ENCODE results near the gene COTL1.

Gene COTL1

GRCh38 chr16:84547546-84548061 is 70.3 kb downstream of the COTL1 start:
- H2BK5ac ChIP-seq (ENCODE audit: low read depth, low read length, poor library complexity, severe bottlenecking), result no peak overlapping the region
- H3K27ac ChIP-seq (ENCODE audit: low read length, poor library complexity, severe bottlenecking), result no peak overlapping the region
- H4K8ac ChIP-seq (ENCODE audit: low read length), result peak overlapping the region; percentile 22
- H3K4me3 ChIP-seq (ENCODE audit: insufficient read depth in 1 of 2, low read depth in 1 of 2, low read length in 2 of 2), result no peak overlapping the region
- peak overlapping the region; percentile 26 for H2BK15ac ChIP-seq (ENCODE audit: low read depth, poor library complexity, severe bottlenecking)
- H2AFZ ChIP-seq (ENCODE audit: low read depth, low read length), result no peak overlapping the region
- 52% methylated on average over 11 of the region's 12 CpGs for WGBS
- no peak overlapping the region for H3K4me2 ChIP-seq (ENCODE audit: low read length, poor library complexity, severe bottlenecking)
- H3K4me1 ChIP-seq (ENCODE audit: control insufficient read depth, insufficient read depth, low read depth, low read length), result peaks cover 28% of the 10 kb centered on the region
- no peak for DNase-seq
- no peak overlapping the region for H2BK12ac ChIP-seq (ENCODE audit: low read length in 2 of 2)
- H3K14ac ChIP-seq (ENCODE audit: low read length in 2 of 2), result no peak overlapping the region
- H2BK120ac ChIP-seq (ENCODE audit: low read depth, low read length), result no peak overlapping the region
- no peak overlapping the region for H3K18ac ChIP-seq (ENCODE audit: low read depth in 1 of 2, low read length in 2 of 2)
- no peak overlapping the region for H3K9ac ChIP-seq (ENCODE audit: low read length)
- H3K4ac ChIP-seq (ENCODE audit: low read depth in 1 of 2, low read length in 2 of 2), result no peak overlapping the region
- H3K23ac ChIP-seq (ENCODE audit: low read length in 2 of 2), result no peak overlapping the region
- H3K9me3 ChIP-seq (ENCODE audit: control insufficient read depth, low read length), result no peaks in the 10 kb centered on the region
- H2AK5ac ChIP-seq (ENCODE audit: low read length, severe bottlenecking), result no peak overlapping the region
- no peaks in the 10 kb centered on the region for H3K36me3 ChIP-seq (ENCODE audit: control insufficient read depth in 1 of 2, insufficient read depth in 2 of 2, low read depth in 1 of 2, low read length in 2 of 2)
- H3K27me3 ChIP-seq (ENCODE audit: control insufficient read depth in 1 of 2, insufficient read depth in 1 of 2, low read length in 2 of 2), result peaks cover 0 to 14% of the 10 kb centered on the region in 2 experiments
- no peak overlapping the region for H4K91ac ChIP-seq (ENCODE audit: low read length)
- H3K79me1 ChIP-seq (replicated peaks; ENCODE audit: low read length, poor library complexity, severe bottlenecking), result no peaks in the 10 kb centered on the region

- WGBS, result 80% methylated on average over 22 of the region's 22 CpGs
- Histone ChIP-seq H2BK12ac (ENCODE audit: low read length in 2 of 2) (no peak overlapping the region), H2BK5ac (ENCODE audit: low read depth, low read length, poor library complexity, severe bottlenecking) (no peak overlapping the region), H3K4me3 (ENCODE audit: insufficient read depth in 1 of 2, low read depth in 1 of 2, low read length in 2 of 2) (no peak overlapping the region), H4K8ac (ENCODE audit: low read length) (no peak overlapping the region), H2BK120ac (ENCODE audit: low read depth, low read length) (no peak overlapping the region), H2AK5ac (ENCODE audit: low read length, severe bottlenecking) (no peak overlapping the region), H3K27ac (ENCODE audit: low read length, poor library complexity, severe bottlenecking) (no peak overlapping the region), H3K23ac (ENCODE audit: low read length in 2 of 2) (no peak overlapping the region), H3K4ac (ENCODE audit: low read depth in 1 of 2, low read length in 2 of 2) (no peak overlapping the region), H3K4me2 (ENCODE audit: low read length, poor library complexity, severe bottlenecking) (no peak overlapping the region), H2BK15ac (ENCODE audit: low read depth, poor library complexity, severe bottlenecking) (no peak overlapping the region), H3K18ac (ENCODE audit: low read depth in 1 of 2, low read length in 2 of 2) (no peak overlapping the region), H3K27me3 (ENCODE audit: control insufficient read depth in 1 of 2, insufficient read depth in 1 of 2, low read length in 2 of 2) (peaks cover 0 to 14% of the 10 kb centered on the region in 2 experiments), H3K9ac (ENCODE audit: low read length) (no peak overlapping the region), H4K91ac (ENCODE audit: low read length) (no peak overlapping the region), H2AFZ (ENCODE audit: low read depth, low read length) (no peak overlapping the region), H3K14ac (ENCODE audit: low read length in 2 of 2) (no peak overlapping the region), H3K36me3 (ENCODE audit: control insufficient read depth in 1 of 2, insufficient read depth in 2 of 2, low read depth in 1 of 2, low read length in 2 of 2) (no peaks in the 10 kb centered on the region), H3K4me1 (ENCODE audit: control insufficient read depth, insufficient read depth, low read depth, low read length) (peaks cover 30% of the 10 kb centered on the region), H3K79me1 (replicated peaks; ENCODE audit: low read length, poor library complexity, severe bottlenecking) (no peaks in the 10 kb centered on the region), H3K9me3 (ENCODE audit: control insufficient read depth, low read length) (no peaks in the 10 kb centered on the region)
- DNase-seq, result no peak
Measured at GRCh38 chr16:84546669-84547545, 71.0 kb downstream of the COTL1 start.

- Histone ChIP-seq H3K4me2 (ENCODE audit: low read length, poor library complexity, severe bottlenecking) (no peak overlapping the region), H2BK120ac (ENCODE audit: low read depth, low read length) (no peak overlapping the region), H3K9ac (ENCODE audit: low read length) (no peak overlapping the region), H2AFZ (ENCODE audit: low read depth, low read length) (no peak overlapping the region), H3K79me1 (replicated peaks; ENCODE audit: low read length, poor library complexity, severe bottlenecking) (no peaks in the 10 kb centered on the region), H3K4me1 (ENCODE audit: control insufficient read depth, insufficient read depth, low read depth, low read length) (peaks cover 30% of the 10 kb centered on the region), H3K27me3 (ENCODE audit: control insufficient read depth in 1 of 2, insufficient read depth in 1 of 2, low read length in 2 of 2) (peaks cover 0 to 14% of the 10 kb centered on the region in 2 experiments), H4K8ac (ENCODE audit: low read length) (no peak overlapping the region), H2BK5ac (ENCODE audit: low read depth, low read length, poor library complexity, severe bottlenecking) (no peak overlapping the region), H3K4ac (ENCODE audit: low read depth in 1 of 2, low read length in 2 of 2) (no peak overlapping the region), H3K27ac (ENCODE audit: low read length, poor library complexity, severe bottlenecking) (no peak overlapping the region), H3K23ac (ENCODE audit: low read length in 2 of 2) (no peak overlapping the region), H3K9me3 (ENCODE audit: control insufficient read depth, low read length) (no peaks in the 10 kb centered on the region), H4K91ac (ENCODE audit: low read length) (no peak overlapping the region), H3K14ac (ENCODE audit: low read length in 2 of 2) (no peak overlapping the region), H2BK12ac (ENCODE audit: low read length in 2 of 2) (no peak overlapping the region), H3K18ac (ENCODE audit: low read depth in 1 of 2, low read length in 2 of 2) (no peak overlapping the region), H3K36me3 (ENCODE audit: control insufficient read depth in 1 of 2, insufficient read depth in 2 of 2, low read depth in 1 of 2, low read length in 2 of 2) (no peaks in the 10 kb centered on the region), H2BK15ac (ENCODE audit: low read depth, poor library complexity, severe bottlenecking) (no peak overlapping the region), H3K4me3 (ENCODE audit: insufficient read depth in 1 of 2, low read depth in 1 of 2, low read length in 2 of 2) (no peak overlapping the region), H2AK5ac (ENCODE audit: low read length, severe bottlenecking) (no peak overlapping the region)
- DNase-seq, result no peak
- WGBS, result 86% methylated on average over 12 of the region's 12 CpGs
Measured at GRCh38 chr16:84545114-84545737, 72.7 kb downstream of the COTL1 start.

Measured in mesenchymal stem cell (in vitro differentiated cells and primary cell).